GM21723 (cell line): ENCODE measurements around the gene C7orf33.
"Not testable (repeated sequence)": the region's sequence is repeated elsewhere in the genome, so short reads cannot be mapped to it uniquely, and the experiment has no call there.

ENCODE experiments used
- ATAC-seq: cut with Tn5 transposase; IDR thresholded peaks from one replicate; pipeline ENCODE4 v1.9.1; 2021; ENCODE audit warnings: mild to moderate bottlenecking, moderate library complexity; ENCODE audit not compliant: unreplicated experiment

Gene C7orf33

GRCh38 chr7:148590471-148590870, at the start of gene C7orf33:
TSS of gene C7orf33 (plus strand) at chr7:148590766. CDS start at chr7:148590926, 160 bp downstream.
- ATAC-seq = no peak

- ATAC-seq = no peak
Observed at GRCh38 chr7:148541891-148542504, 48.6 kb upstream of the C7orf33 start.

- ATAC-seq = no peak
Observed at GRCh38 chr7:148543302-148543701, 47.3 kb upstream of the C7orf33 start.

GRCh38 chr7:148545172-148545571, 45.4 kb upstream of the C7orf33 start:
- no peak for ATAC-seq

GRCh38 chr7:148545932-148546331, 44.6 kb upstream of the C7orf33 start:
- no peak for ATAC-seq

GRCh38 chr7:148546857-148547256, 43.7 kb upstream of the C7orf33 start:
- ATAC-seq = no peak

- ATAC-seq = no peak
Observed at GRCh38 chr7:148547951-148548350, 42.6 kb upstream of the C7orf33 start.

GRCh38 chr7:148553979-148554378, 36.6 kb upstream of the C7orf33 start:
- no peak for ATAC-seq

GRCh38 chr7:148556892-148557291, 33.7 kb upstream of the C7orf33 start:
- no peak for ATAC-seq

- no peak for ATAC-seq
Observed at GRCh38 chr7:148558914-148559313, 31.7 kb upstream of the C7orf33 start.

- ATAC-seq = no peak
Observed at GRCh38 chr7:148561099-148561498, 29.5 kb upstream of the C7orf33 start.

GRCh38 chr7:148563583-148564274, 26.8 kb upstream of the C7orf33 start:
- ATAC-seq = peak; percentile 52

GRCh38 chr7:148564275-148564951, 26.2 kb upstream of the C7orf33 start:
- peak; percentile 89 for ATAC-seq

- ATAC-seq = no peak
Observed at GRCh38 chr7:148566736-148567135, 23.8 kb upstream of the C7orf33 start.

- no peak for ATAC-seq
Observed at GRCh38 chr7:148567524-148567923, 23.0 kb upstream of the C7orf33 start.

- no peak for ATAC-seq
Observed at GRCh38 chr7:148570510-148570909, 20.1 kb upstream of the C7orf33 start.

GRCh38 chr7:148570973-148571372, 19.6 kb upstream of the C7orf33 start:
- ATAC-seq = not testable (repeated sequence)

- no peak for ATAC-seq
Observed at GRCh38 chr7:148571381-148571780, 19.2 kb upstream of the C7orf33 start.

GRCh38 chr7:148572067-148572522, 18.5 kb upstream of the C7orf33 start:
- ATAC-seq = no peak

- ATAC-seq = not testable (repeated sequence)
Observed at GRCh38 chr7:148573581-148573980, 17.0 kb upstream of the C7orf33 start.

- peak; percentile 98 for ATAC-seq
Observed at GRCh38 chr7:148575640-148576411, 14.7 kb upstream of the C7orf33 start.
